NK-92 treated with Interleukin-12 subunit alpha and Interleukin-12 subunit beta, amount 100 ng/mL, for 24 hours (cell line): ENCODE data around the gene SUPT20HL1.
"Not testable (repeated sequence)": the region's sequence is repeated elsewhere in the genome, so short reads cannot be mapped to it uniquely, and the experiment has no call there.

Experiments used
- DNase-seq: peaks from one replicate; lab custom pipeline; 2025; lab: John Stamatoyannopoulos, UW

The SUPT20HL1 gene

GRCh38 chrX:24360272-24360671, at the start of gene SUPT20HL1:
Gene SUPT20HL1 (plus strand): TSS chrX:24360639. CDS start chrX:24362761, 2,122 bp downstream.
- no peak for DNase-seq

- not testable (repeated sequence) for DNase-seq
Observed at GRCh38 chrX:24310916-24311315, 49.5 kb upstream of the SUPT20HL1 start.

DNA sequence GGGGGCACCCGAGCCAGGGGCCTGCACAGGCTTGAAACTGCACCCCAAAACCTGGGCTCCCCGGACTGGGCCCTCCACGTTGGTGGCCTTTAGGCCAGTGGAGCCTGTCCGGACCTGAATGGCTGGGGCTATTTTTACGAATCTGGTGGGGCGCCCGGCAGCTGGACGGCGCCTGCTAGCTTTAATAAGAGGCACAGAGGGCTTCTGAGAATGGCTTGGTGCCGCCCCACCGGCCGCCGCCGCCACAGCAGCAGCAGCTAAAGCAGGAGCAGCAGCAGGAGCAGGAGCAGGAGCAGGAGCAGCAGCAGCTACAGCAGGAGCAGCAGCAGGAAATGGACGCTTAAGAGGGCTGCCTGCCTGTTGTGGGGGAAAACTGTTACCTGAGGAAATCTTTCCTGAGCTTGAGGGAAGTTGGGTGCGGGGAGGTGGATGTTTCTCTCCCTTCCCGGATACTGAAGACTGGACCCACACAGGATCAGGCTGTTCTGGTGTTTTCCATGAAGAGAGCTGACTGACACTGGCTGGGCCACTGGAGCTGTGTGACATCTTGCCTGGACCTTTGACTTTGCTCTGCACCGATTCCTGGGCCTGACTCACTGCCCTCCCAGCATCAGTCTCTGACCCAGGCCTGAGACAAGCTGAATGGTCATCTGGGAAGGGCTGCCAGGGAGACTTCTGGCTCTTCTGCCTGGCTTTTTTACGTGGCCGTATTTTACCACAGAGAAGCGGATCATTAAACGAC, 48.8 kb upstream of the SUPT20HL1 start:
- not testable (repeated sequence) for DNase-seq

DNA sequence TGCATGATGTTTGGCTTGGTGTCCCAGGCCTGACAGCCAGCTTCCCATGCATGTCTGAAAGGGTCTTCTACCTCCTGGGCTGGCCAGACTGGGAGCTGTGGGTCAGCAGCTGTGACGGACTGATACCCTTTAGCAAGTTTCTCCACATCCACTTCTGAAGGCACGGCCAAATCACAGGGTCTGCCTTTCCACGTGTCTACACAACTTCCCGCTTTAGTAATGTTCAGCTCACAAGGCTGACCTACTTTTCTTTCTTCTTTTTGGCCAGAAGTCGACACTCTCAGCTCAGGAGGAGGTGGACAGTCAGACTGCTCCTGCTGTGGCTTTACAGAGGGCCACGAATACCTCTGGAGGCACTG, 48.2 kb upstream of the SUPT20HL1 start:
- not testable (repeated sequence) for DNase-seq

DNA sequence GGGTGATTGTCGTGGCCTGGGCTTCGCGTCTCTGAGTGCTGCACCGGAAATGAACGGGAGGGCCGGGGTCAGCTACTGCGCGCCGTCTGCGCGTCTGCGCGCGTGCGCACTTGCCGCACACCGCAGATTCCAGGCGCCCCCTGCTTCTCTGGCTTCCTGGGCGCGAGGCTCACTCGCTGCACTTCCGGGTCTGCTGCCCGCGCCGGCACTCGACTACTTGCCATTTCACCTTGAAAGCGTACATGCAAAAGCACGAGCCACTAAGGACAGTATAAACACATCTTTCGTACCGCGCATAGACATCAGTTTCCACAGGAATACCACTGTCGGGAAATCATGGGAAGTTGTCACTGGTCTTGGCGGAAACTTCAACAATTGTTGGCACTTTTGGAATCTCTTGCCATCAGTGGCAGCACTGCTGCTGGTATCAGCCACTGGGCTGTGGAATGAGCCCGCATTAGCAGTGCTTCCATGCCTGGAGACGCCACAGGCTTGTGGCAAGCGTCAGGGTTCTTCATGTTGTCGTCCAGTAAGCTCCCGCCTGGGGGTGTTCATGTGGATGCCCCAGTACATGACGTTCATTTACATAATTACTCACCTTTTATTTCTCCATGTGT, 46.3 kb upstream of the SUPT20HL1 start, which contains the start of gene SUPT20HL2:
TSS of gene SUPT20HL2 (minus strand) at position 51 of the 617 bp plus-strand sequence. CDS start 754 bp downstream, outside the sequence.
- no peak for DNase-seq

DNA sequence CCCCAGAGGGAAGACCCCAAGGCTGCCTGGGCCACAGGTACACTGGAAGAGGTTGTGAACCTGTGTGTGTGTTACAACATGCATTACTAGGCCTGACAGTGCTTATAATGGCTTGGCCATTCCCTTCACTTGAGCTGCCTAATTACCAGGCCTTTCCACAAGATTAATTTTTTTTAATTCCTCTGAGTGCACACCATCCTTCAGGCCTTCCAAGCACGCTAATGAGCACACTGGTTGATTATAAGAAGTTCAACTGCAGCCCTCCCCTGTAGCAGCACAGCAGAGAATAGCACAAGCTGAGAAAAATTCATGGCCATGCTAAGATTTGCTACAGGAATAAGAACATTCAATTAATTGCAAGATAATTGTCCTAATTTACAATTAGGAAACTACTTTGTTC, 44.3 kb upstream of the SUPT20HL1 start:
- DNase-seq: no peak

DNA sequence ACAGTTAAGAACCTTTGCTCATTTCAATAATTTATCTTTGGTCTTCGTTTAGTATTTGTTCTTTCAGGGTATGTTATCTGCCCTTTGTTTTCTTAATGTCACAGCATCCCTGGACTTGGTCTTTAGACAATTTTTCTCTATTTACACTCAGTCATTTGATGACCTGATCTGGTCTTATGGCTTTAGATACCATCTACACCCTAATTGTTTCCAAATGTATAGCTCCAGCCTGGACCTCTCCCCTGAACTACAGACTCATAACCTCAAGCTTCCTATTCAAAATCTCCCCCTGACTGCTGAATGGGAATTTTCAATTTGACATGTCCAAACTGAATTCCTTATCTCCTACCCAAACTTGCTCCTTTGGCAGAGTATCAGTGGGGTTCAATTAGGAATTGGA, 42.9 kb upstream of the SUPT20HL1 start:
- no peak for DNase-seq

DNA sequence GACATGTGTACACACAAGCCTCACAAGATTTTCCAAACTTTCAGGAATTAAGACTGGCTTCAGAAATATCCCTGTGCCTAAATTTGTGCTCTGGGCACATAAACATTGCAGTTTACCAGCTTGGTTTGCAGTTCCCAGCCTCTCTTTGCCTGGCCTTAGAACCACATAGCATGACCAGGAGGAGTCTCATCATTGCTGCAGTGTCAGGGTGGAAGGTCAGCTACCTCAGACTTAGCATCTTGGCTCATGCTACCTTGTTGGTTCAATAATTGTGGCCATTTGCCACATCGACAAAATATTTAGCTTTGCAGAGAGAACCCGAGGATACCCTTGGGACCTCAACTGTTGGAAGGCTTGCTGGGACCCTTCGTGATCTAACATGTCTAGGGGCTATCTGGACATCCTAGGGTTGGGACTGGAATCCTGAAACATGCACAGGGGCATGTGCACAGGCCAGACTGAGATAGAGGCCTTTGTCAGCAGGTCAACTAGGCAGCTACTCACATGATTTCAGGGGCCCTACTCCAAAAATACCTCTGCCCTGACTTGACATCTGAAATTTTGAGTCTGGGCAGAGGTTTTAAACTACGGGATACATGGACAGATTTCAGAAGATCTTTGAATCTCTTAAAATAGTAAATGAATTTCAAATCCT, 38.6 kb upstream of the SUPT20HL1 start:
- DNase-seq: no peak

GRCh38 chrX:24325231-24325630, 35.2 kb upstream of the SUPT20HL1 start:
- DNase-seq: no peak

DNA sequence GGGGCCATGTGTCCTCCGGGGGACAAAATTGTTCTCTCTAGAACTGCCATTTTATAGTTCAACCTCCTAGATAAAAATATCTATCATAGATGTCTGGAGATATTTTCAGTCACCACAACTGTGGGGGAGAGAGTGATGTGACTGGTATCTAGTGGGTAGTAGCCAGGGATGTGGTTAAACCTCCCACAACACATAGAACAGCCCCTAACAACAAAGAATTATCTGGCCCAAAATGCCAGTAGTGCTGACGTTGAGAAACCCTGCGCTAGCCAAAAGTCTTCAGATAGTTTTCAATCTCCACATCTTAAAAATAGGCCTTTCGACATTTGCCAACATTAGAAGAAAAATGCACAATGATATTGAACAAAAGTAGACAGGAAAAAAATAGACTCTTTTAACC, 27.6 kb upstream of the SUPT20HL1 start:
- DNase-seq: no peak

DNA sequence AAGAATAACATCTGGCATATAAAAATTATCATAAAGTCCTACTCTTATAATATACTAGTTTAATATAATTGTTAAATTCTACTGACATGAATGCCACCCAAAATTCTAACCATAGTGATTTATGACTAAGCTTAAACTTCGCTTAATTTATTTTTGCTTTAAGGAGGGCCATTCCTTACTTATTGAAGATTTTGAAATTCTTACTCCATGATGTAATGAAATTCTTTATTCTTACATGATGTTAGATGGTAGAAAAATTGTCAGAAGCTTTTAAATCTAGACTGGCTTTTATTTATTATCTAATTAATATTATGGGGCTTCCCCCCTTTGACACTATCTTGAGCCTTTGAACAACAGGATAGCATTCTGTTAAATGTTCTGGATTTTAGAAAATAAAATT, 27.1 kb upstream of the SUPT20HL1 start:
- no peak for DNase-seq

- no peak for DNase-seq
Observed at GRCh38 chrX:24334461-24334860, 26.0 kb upstream of the SUPT20HL1 start.

DNA sequence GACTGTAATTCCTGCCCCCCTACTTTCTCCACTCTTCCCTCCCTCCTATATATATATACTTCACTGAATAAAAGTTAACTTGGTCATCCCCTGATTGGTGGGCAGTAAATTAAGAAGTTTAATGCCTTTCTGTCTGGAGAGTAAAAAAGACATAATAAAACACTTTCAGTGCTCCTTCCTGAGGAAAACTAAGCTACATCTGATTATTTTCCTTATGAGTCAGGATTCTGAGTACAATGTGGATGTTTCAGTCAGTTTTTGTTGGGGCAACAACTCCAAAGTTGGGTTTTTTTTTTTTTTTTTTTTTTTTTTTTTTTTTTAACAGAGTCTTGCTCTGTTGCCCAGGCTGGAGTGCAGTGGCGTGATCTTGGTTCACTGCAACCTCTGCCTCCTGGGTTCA, 24.6 kb upstream of the SUPT20HL1 start:
- no peak for DNase-seq

- DNase-seq: no peak
Observed at GRCh38 chrX:24339911-24340310, 20.5 kb upstream of the SUPT20HL1 start.

- DNase-seq: no peak
Observed at GRCh38 chrX:24340501-24340900, 19.9 kb upstream of the SUPT20HL1 start.

GRCh38 chrX:24341795-24342194, 18.6 kb upstream of the SUPT20HL1 start:
- DNase-seq: no peak

DNA sequence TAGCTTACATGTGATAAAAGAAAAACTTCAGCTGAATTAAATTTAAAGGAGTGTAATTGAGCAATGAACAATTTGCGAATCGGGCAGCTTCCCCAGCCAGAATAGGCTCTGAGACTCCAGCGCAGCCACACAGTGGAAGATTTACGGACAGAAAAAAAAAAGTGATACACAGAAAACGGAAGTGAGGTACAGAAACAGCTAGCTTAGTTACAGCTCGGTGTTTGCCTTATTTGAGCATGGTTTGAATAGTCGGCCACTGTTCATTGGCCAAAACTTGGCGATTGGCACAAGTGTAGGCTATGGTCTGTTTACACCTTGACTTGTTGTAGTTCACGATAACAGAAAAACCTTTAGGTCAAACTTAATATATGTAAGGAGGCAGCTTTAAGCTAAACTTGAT, 16.7 kb upstream of the SUPT20HL1 start:
- DNase-seq: no peak

DNA sequence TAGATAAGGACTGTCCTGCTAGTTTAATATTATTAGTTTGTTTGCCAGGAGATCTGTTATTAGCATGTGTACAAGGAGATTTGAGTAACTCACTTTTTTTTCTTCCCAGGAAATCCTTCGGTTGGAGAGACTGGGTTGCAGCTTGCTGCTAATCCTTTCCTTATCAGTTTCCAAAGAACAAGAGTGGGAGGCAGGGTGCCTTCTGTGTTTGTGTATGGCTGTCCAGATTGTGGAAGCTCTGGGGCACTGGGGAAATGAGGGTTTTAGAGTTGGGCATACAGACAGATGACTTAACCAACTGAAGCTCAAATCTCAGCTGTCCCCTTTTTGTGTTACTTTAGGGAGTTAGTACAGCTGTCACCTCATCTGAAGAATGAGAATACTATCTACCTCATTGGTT, 12.6 kb upstream of the SUPT20HL1 start:
- no peak for DNase-seq

DNA sequence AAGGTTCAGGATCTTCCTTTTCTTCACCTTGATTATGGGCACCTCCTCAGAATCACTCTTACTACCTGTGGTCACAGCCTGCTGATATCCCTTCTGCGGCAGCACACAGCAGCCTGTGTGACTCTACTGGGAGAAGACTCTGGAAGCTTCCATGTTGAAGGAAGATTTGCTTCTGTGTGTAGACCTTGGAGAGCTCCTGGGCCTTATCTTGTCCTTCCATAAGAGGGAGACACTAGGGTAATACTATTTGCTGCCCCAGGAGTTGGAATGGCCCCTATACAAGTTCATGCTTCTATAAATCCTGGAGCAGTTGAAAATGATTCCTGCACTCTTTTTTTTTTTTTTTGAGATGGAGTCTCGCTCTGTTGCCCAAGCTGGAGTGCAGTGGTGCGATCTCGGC, 10.2 kb upstream of the SUPT20HL1 start:
- no peak for DNase-seq

GRCh38 chrX:24355095-24355494, 5.3 kb upstream of the SUPT20HL1 start:
- DNase-seq: no peak

DNA sequence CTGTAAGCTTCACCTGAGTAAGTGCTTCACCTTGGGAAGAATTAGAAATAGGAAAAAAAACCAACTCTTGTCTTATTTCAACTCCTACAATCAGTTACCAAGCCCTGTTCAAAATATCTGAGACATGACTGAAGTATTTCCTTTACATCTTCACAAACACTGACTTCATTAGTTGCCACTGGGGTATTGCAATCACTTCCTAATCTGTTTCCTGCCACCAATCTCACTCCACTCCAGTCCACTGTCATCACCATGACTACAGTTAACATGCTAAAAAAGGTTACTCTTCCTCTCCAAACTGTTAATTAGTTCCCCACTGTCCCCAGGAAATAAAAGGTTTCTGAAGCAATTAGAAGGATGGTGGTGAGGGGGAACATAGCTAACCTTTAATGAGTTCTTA, 3.3 kb upstream of the SUPT20HL1 start:
- DNase-seq: no peak

DNA sequence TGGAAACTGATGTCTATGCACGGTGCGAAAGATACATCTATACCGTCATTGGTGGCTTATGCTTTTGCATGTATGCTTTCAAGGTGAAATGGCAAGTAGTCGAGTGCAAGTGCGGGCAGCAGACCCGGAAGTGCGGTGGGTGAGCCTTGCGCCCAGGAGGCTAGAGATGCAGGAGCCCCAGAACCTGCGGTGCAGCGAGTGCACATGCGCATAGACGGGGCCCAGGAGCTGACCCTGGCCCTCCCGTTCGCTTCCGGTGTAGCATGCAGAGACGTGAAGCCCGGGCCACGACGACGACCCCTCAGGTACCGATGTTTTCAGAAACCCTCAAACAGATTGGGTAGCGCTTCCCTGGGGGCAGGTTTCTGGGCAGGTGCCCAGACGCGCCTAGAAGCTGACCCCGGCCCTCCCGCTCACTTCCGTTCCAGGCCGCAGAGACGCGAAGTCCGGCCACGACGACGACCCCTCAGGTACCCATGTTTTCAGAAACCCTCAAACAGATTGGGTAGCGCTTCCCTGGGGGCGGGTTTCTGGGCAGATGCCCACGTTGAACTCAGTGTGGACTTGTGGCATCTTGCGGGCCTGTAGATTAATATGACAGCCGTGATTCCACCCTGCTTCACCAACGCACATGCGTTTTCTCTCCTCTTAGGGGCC, 1.8 kb downstream of the SUPT20HL1 start:
- DNase-seq: not testable (repeated sequence)
